Neural cell (in vitro differentiated cells): ENCODE measurements around the gene M1AP.

ENCODE experiments used
- POLR2AphosphoS5 ChIP-seq: IDR thresholded peaks from 2 replicates; pipeline ENCODE4 v1.6.1; 2012
- RAD21 ChIP-seq: fragments of 450-650 bp; conservative IDR thresholded peaks from 2 replicates; pipeline ENCODE4 v1.6.1; 2014; ENCODE audit warnings: antibody characterized with exemption, mild to moderate bottlenecking, moderate library complexity
- TF ChIP-seq, protein P1 (sequence below): fragments of 450-650 bp; IDR thresholded peaks from 2 replicates; pipeline ENCODE4 v1.5.1; 2014; ENCODE audit warnings: antibody characterized with exemption, mild to moderate bottlenecking, moderate library complexity; ENCODE audit not compliant: poor library complexity, severe bottlenecking

- TF ChIP-seq, protein P1, sequence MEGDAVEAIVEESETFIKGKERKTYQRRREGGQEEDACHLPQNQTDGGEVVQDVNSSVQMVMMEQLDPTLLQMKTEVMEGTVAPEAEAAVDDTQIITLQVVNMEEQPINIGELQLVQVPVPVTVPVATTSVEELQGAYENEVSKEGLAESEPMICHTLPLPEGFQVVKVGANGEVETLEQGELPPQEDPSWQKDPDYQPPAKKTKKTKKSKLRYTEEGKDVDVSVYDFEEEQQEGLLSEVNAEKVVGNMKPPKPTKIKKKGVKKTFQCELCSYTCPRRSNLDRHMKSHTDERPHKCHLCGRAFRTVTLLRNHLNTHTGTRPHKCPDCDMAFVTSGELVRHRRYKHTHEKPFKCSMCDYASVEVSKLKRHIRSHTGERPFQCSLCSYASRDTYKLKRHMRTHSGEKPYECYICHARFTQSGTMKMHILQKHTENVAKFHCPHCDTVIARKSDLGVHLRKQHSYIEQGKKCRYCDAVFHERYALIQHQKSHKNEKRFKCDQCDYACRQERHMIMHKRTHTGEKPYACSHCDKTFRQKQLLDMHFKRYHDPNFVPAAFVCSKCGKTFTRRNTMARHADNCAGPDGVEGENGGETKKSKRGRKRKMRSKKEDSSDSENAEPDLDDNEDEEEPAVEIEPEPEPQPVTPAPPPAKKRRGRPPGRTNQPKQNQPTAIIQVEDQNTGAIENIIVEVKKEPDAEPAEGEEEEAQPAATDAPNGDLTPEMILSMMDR = no peak
- TF ChIP-seq RAD21 (no peak), POLR2AphosphoS5 (no peak)
Observed at GRCh38 chr2:74551530-74551929, 96.6 kb downstream of the M1AP start.
